AG04450 (cell line): ENCODE measurements around the gene SMAP1. TPM values are rescaled to one million over a fixed set of nuclear protein-coding genes. Genes with fewer than 3 reads are reported as not detected.

Experiments used
- CTCF ChIA-PET: fragments of 300-600, 350-600 bp; formaldehyde crosslinking; extraction: SDS; loops from one replicate; lab custom pipeline; 2022; ENCODE audit warnings: antibody characterized with exemption, inconsistent platforms; lab: Charles Lee
- POLR2A ChIA-PET: fragments of 350-600 bp; formaldehyde crosslinking; extraction: SDS; loops from one replicate; lab custom pipeline; 2021; ENCODE audit warnings: antibody characterized with exemption, inconsistent platforms; lab: Yijun Ruan, JAX
- DNase-seq: peaks from one replicate; pipeline ENCODE4 v3.0.0-alpha.2; 2011; ENCODE audit warnings: low read depth, low spot score
- H3K27ac ChIP-seq: one replicate; pipeline ENCODE4 v1.5.1; 2012; ENCODE audit warnings: low read depth, low read length, control low read depth
- H3K27me3 ChIP-seq: one replicate; pipeline ENCODE4 v1.6.0; 2012; ENCODE audit warnings: low read length; ENCODE audit not compliant: control insufficient read depth, insufficient read depth
- H3K4me3 ChIP-seq: 2 replicates; pipeline ENCODE4 v1.5.1; 2011; ENCODE audit warnings: mild to moderate bottlenecking, low read depth, low read length, control low read depth
- H3K9me3 ChIP-seq: 2 replicates; pipeline ENCODE4 v1.5.1; 2012; ENCODE audit warnings: low read length; ENCODE audit not compliant: control insufficient read depth, insufficient read depth
- CTCF ChIP-seq: IDR thresholded peaks from 2 replicates; pipeline ENCODE4 v1.5.1; 2011; ENCODE audit warnings: low read depth, low read length, control low read depth, inconsistent platforms
- polyA plus RNA-seq: library from polyadenylated mRNA; depleted of rRNA; stranded (reverse); fragments of >200 nt; gene quantifications from 2 replicates; pipeline ENCODE4 v1.2.3, GENCODE V29; 2011

Gene SMAP1
- polyA plus RNA-seq, 1 experiment, result 25.0 TPM

DNA sequence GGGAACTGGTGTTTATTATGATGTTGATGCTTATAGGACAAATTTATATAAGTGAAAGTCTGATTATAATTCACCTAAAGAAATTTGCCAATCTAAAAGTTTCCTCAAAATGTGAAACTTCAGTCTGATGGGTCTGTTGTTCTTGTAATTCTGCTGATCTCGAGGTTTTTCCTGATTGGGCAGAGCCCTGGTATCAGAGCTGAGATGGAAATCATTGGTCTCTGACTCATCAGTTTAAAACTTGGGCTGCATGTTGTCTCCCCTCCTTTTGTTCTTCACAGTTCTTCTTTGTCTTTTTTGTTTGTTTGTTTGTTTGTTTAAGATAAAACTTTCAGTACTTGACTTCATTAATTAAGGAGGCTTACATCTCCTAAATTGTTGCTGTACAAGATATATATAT is 5.9 kb downstream of the SMAP1 start:
- DNase-seq, result no peak
- TF ChIP-seq CTCF, result no peak
- Histone ChIP-seq H3K27ac (no peak overlapping the region), H3K4me3 (no peak overlapping the region), H3K27me3 (no peaks in the 10 kb centered on the region), H3K9me3 (no peaks in the 10 kb centered on the region)
- POLR2A ChIA-PET, result no interaction called here
- CTCF ChIA-PET, result interaction anchor here (4.1 kb wide), 1 partner anchor 13 kb away, joined by 29 read pairs; no protein-coding TSS in a partner anchor

GRCh38 chr6:70675822-70676221 is 8.1 kb downstream of the SMAP1 start:
- no peak for DNase-seq
- no peak for TF ChIP-seq CTCF
- Histone ChIP-seq H3K4me3 (no peak overlapping the region), H3K9me3 (no peaks in the 10 kb centered on the region), H3K27me3 (no peaks in the 10 kb centered on the region), H3K27ac (no peak overlapping the region)
- POLR2A ChIA-PET, result no interaction called here
- CTCF ChIA-PET, result no interaction called here

GRCh38 chr6:70676821-70677220 is 9.1 kb downstream of the SMAP1 start:
- ChIA-PET CTCF (interaction anchor here (2.3 kb wide), 1 partner anchor 10 kb away, joined by 12 read pairs; no protein-coding TSS in a partner anchor), POLR2A (no interaction called here)
- DNase-seq, result no peak
- Histone ChIP-seq H3K4me3 (no peak overlapping the region), H3K27ac (no peak overlapping the region), H3K9me3 (no peaks in the 10 kb centered on the region), H3K27me3 (no peaks in the 10 kb centered on the region)
- no peak for TF ChIP-seq CTCF

GRCh38 chr6:70680396-70680795 is 12.7 kb downstream of the SMAP1 start:
- no peaks in the 10 kb centered on the region for H3K27me3 ChIP-seq
- no peak for DNase-seq
- CTCF ChIA-PET, result interaction anchor here (1.2 to 2.4 kb wide), 5 partner anchors 8 to 370 kb away, joined by 3 to 7 read pairs (median 3); no protein-coding TSS in a partner anchor
- H3K4me3 ChIP-seq, result no peak overlapping the region
- POLR2A ChIA-PET, result no interaction called here
- no peak overlapping the region for H3K27ac ChIP-seq
- no peak for TF ChIP-seq CTCF
- H3K9me3 ChIP-seq, result no peaks in the 10 kb centered on the region

GRCh38 chr6:70684794-70685493 is 17.3 kb downstream of the SMAP1 start:
- Histone ChIP-seq H3K27me3 (no peaks in the 10 kb centered on the region), H3K9me3 (no peaks in the 10 kb centered on the region), H3K27ac (no peak overlapping the region), H3K4me3 (no peak overlapping the region)
- DNase-seq, result no peak
- ChIA-PET CTCF (interaction anchor here (0.6 to 4.3 kb wide), 19 partner anchors 12 to 464 kb away, joined by 3 to 29 read pairs (median 4); no protein-coding TSS in a partner anchor), POLR2A (no interaction called here)
- no peak for TF ChIP-seq CTCF
